ENCODE measurements around the gene TGM3. TPM values are rescaled to one million over a fixed set of nuclear protein-coding genes. Genes with fewer than 3 reads are reported as not detected.

Gene TGM3
- polyA plus RNA-seq, 1 donor from 2014 or later: 0.24 TPM

DNA sequence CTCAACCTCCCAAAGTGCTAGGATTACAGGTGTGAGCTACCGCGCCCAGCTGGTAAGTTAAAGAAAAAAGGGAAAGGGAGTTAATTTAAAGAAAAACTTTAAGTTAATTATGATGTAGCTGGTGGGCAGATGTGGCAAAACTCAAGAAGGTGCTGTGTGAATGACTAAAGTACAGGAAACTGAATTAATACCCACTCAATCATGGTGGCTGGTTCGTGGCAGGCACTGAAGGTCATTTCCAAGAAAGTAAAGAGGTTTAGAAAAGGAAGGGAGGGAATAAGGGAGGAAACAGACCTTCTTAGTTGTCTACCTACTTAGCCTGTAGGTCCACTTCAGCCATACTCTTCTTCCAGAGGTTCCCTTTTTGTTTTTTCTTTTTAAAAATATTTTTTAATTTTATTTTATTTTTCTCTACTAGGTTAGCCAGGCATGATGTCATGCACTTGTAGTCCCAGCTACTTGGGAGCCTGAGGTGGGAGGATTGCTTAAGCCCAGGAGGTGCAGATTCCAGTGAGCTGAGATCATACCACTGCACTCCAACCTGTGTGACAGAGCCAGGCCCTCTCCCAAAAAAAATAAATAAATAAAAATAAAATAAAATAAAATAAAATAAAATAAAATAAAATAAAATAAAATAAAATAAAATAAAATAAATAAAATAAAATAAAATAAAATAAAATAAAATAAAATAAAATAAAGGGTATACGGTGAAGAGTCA, 11.9 kb upstream of the TGM3 start:
- Histone ChIP-seq H3K9me3 (ENCODE audit: low read length) (no peaks in the 10 kb centered on the region), H2AFZ (ENCODE audit: low read depth, low read length) (no peak overlapping the region), H3K9me2 (ENCODE audit: insufficient read depth, low read length) (no peaks in the 10 kb centered on the region), H3K27ac (ENCODE audit: low read length) (no peak overlapping the region), H3K4me2 (ENCODE audit: low read length) (no peak overlapping the region), H3K36me3 (ENCODE audit: insufficient read depth, low read length) (no peaks in the 10 kb centered on the region), H4K20me1 (ENCODE audit: insufficient read depth) (no peaks in the 10 kb centered on the region), H3F3A (ENCODE audit: insufficient read depth, low read length, poor library complexity, severe bottlenecking) (no peaks in the 10 kb centered on the region), H3K27me3 (ENCODE audit: insufficient read depth, low read depth, low read length) (no peaks in the 10 kb centered on the region), H3K79me2 (replicated peaks; ENCODE audit: insufficient read depth, low read length) (no peaks in the 10 kb centered on the region), H3K9ac (ENCODE audit: low read length) (no peak overlapping the region), H3K4me3 (ENCODE audit: low read length) (no peak overlapping the region)
- TF ChIP-seq EZH2 (IDR thresholded peaks at IDR 0.05; ENCODE audit: borderline replicate concordance, insufficient read depth, low read length, poor library complexity, severe bottlenecking): no peak
- TF ChIP-seq MXI1 (conservative IDR thresholded peaks at IDR 0.05; ENCODE audit: poor library complexity, severe bottlenecking): no peak
- TF ChIP-seq, protein P1, sequence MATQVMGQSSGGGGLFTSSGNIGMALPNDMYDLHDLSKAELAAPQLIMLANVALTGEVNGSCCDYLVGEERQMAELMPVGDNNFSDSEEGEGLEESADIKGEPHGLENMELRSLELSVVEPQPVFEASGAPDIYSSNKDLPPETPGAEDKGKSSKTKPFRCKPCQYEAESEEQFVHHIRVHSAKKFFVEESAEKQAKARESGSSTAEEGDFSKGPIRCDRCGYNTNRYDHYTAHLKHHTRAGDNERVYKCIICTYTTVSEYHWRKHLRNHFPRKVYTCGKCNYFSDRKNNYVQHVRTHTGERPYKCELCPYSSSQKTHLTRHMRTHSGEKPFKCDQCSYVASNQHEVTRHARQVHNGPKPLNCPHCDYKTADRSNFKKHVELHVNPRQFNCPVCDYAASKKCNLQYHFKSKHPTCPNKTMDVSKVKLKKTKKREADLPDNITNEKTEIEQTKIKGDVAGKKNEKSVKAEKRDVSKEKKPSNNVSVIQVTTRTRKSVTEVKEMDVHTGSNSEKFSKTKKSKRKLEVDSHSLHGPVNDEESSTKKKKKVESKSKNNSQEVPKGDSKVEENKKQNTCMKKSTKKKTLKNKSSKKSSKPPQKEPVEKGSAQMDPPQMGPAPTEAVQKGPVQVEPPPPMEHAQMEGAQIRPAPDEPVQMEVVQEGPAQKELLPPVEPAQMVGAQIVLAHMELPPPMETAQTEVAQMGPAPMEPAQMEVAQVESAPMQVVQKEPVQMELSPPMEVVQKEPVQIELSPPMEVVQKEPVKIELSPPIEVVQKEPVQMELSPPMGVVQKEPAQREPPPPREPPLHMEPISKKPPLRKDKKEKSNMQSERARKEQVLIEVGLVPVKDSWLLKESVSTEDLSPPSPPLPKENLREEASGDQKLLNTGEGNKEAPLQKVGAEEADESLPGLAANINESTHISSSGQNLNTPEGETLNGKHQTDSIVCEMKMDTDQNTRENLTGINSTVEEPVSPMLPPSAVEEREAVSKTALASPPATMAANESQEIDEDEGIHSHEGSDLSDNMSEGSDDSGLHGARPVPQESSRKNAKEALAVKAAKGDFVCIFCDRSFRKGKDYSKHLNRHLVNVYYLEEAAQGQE (IDR thresholded peaks at IDR 0.05; ENCODE audit: borderline replicate concordance): no peak
- no peak for TF ChIP-seq POLR2AphosphoS5 (IDR thresholded peaks at IDR 0.05)
- no peak for TF ChIP-seq SMC3 (conservative IDR thresholded peaks at IDR 0.05; ENCODE audit: poor library complexity)
- TF ChIP-seq, protein P2, sequence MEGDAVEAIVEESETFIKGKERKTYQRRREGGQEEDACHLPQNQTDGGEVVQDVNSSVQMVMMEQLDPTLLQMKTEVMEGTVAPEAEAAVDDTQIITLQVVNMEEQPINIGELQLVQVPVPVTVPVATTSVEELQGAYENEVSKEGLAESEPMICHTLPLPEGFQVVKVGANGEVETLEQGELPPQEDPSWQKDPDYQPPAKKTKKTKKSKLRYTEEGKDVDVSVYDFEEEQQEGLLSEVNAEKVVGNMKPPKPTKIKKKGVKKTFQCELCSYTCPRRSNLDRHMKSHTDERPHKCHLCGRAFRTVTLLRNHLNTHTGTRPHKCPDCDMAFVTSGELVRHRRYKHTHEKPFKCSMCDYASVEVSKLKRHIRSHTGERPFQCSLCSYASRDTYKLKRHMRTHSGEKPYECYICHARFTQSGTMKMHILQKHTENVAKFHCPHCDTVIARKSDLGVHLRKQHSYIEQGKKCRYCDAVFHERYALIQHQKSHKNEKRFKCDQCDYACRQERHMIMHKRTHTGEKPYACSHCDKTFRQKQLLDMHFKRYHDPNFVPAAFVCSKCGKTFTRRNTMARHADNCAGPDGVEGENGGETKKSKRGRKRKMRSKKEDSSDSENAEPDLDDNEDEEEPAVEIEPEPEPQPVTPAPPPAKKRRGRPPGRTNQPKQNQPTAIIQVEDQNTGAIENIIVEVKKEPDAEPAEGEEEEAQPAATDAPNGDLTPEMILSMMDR (IDR thresholded peaks at IDR 0.05; ENCODE audit: poor library complexity, severe bottlenecking): no peak
- TF ChIP-seq TAF1 (IDR thresholded peaks at IDR 0.05; ENCODE audit: low read depth): no peak
- TF ChIP-seq RAD21 (conservative IDR thresholded peaks at IDR 0.05): no peak
- no peak for TF ChIP-seq EP300 (conservative IDR thresholded peaks at IDR 0.05; ENCODE audit: poor library complexity, severe bottlenecking)

DNA sequence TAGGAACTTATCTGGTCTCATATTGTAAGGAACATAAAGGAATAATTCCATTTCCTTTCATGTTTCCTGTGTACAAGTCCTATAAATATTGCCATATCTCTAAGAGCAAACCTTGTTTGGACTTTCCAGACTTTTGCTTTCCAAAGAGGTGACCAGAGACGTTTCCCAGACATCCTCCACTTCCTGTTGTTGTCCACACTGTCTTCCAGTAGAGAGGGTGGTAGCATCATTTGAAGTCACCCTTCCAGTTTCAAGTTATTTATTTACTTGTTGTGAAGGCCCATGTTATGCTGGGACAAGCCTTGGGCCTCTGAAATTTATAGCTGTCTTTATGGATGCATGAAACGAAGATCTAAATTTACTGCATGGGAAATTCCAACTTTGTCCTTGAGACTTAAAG, 10.6 kb upstream of the TGM3 start:
- Histone ChIP-seq H3K4me3 (ENCODE audit: low read length) (no peak overlapping the region), H2AFZ (ENCODE audit: low read depth, low read length) (no peak overlapping the region), H3K9me2 (ENCODE audit: insufficient read depth, low read length) (no peaks in the 10 kb centered on the region), H3K79me2 (replicated peaks; ENCODE audit: insufficient read depth, low read length) (no peaks in the 10 kb centered on the region), H3K36me3 (ENCODE audit: insufficient read depth, low read length) (no peaks in the 10 kb centered on the region), H3K4me2 (ENCODE audit: low read length) (no peak overlapping the region), H3K27me3 (ENCODE audit: insufficient read depth, low read depth, low read length) (no peaks in the 10 kb centered on the region), H3K27ac (ENCODE audit: low read length) (no peak overlapping the region), H3K9ac (ENCODE audit: low read length) (no peak overlapping the region), H3K9me3 (ENCODE audit: low read length) (no peaks in the 10 kb centered on the region), H4K20me1 (ENCODE audit: insufficient read depth) (no peaks in the 10 kb centered on the region), H3F3A (ENCODE audit: insufficient read depth, low read length, poor library complexity, severe bottlenecking) (no peaks in the 10 kb centered on the region)
- no peak for TF ChIP-seq TAF1 (IDR thresholded peaks at IDR 0.05; ENCODE audit: low read depth)
- no peak for TF ChIP-seq POLR2AphosphoS5 (IDR thresholded peaks at IDR 0.05)
- TF ChIP-seq, protein P2 (IDR thresholded peaks at IDR 0.05; ENCODE audit: poor library complexity, severe bottlenecking): no peak
- no peak for TF ChIP-seq MXI1 (conservative IDR thresholded peaks at IDR 0.05; ENCODE audit: poor library complexity, severe bottlenecking)
- no peak for TF ChIP-seq EP300 (conservative IDR thresholded peaks at IDR 0.05; ENCODE audit: poor library complexity, severe bottlenecking)

Data from neural cell (in vitro differentiated cells).